Heart left ventricle (tissue), 16 donors: ENCODE measurements around the gene GMEB1. TPM values are rescaled to one million over a fixed set of nuclear protein-coding genes. Genes with fewer than 3 reads are reported as not detected.
"Not testable (repeated sequence)": the region's sequence is repeated elsewhere in the genome, so short reads cannot be mapped to it uniquely, and the experiment has no call there.

ENCODE experiments used
- ATAC-seq, 4 donors: fragments of 200-7000 bp; cut with Tn5 transposase; one replicate each; pipeline ENCODE4 v1.9.1; 2020 to 2022; ENCODE audit warnings: moderate library complexity in 4 of 4, mild to moderate bottlenecking in 3 of 4, moderate number of reproducible peaks in 1 of 4
- DNase-seq, 5 donors: peaks; one replicate each; pipeline ENCODE4 v3.0.0-alpha.2; 2020
- H3K27ac ChIP-seq, 12 donors: fragments of 200-600 bp; sonication (generic) in 4 of 12; one replicate each; pipeline versions ENCODE4 v1.5.0 to v1.8.0; 2016 to 2022; ENCODE audit warnings: mild to moderate bottlenecking in 2 of 12
- H3K27me3 ChIP-seq, 9 donors: fragments of 200-600 bp; sonication (generic) in 2 of 9; one replicate each; pipeline versions ENCODE4 v1.5.1 to v1.8.0; 2016 to 2022; ENCODE audit warnings: mild to moderate bottlenecking in 3 of 9
- H3K36me3 ChIP-seq, 9 donors: fragments of 200-600 bp; sonication (generic) in 2 of 9; one replicate each; pipeline versions ENCODE4 v1.5.0 to v1.8.0; 2018 to 2022; ENCODE audit warnings: mild to moderate bottlenecking in 2 of 9
- H3K4me1 ChIP-seq, 12 donors: fragments of 200-600 bp; sonication (generic) in 4 of 12; one replicate each; pipeline versions ENCODE4 v1.5.0 to v1.8.0; 2016 to 2022; ENCODE audit warnings: mild to moderate bottlenecking in 3 of 12
- H3K4me3 ChIP-seq, 12 donors: fragments of 200-600 bp; sonication (generic) in 4 of 12; one replicate each; pipeline versions ENCODE4 v1.5.0 to v1.8.0; 2017 to 2022; ENCODE audit warnings: mild to moderate bottlenecking in 9 of 12, moderate library complexity in 4 of 12
- H3K9me3 ChIP-seq, 12 donors: fragments of 200-600 bp; sonication (generic) in 4 of 12; one replicate each; pipeline versions ENCODE4 v1.5.0 to v1.8.0; 2016 to 2022; ENCODE audit warnings: mild to moderate bottlenecking in 1 of 12
- CTCF ChIP-seq, 12 donors: fragments of 200-600 bp; sonication (generic) in 4 of 12; IDR thresholded peaks; one replicate each; pipeline versions ENCODE4 v1.5.0 to v1.8.0; 2018 to 2022; ENCODE audit warnings: antibody characterized with exemption in 12 of 12, mild to moderate bottlenecking in 5 of 12
- POLR2A ChIP-seq, 2 donors: fragments of 450-650 bp; IDR thresholded peaks; one replicate each; pipeline ENCODE4 v1.6.1; 2017; ENCODE audit warnings: antibody characterized with exemption in 2 of 2, mild to moderate bottlenecking in 2 of 2, moderate library complexity in 2 of 2
- WGBS, 4 donors: extraction: QIAGEN DNeasy Blood & Tissue Kit in 2 of 4; methylation state at CpG; one replicate each; pipeline versions ENCODE4 v1.1.5 to v1.1.7; 2013 to 2018; 5-methylcytosine and 5-hydroxymethylcytosine counted together
- intact Hi-C, 10 donors: fragments of 100-400 bp; cut with DNase I; formaldehyde crosslinking; loops; one replicate each; pipeline versions ENCODE4 v1.11.1 to v1.14.2; 2022
- polyA plus RNA-seq, 2 donors: library from polyadenylated mRNA; stranded (reverse); fragments of 200-250 nt; gene quantifications; one replicate each; pipeline ENCODE4 v1.2.3, GENCODE V29; 2013
- total RNA-seq, 9 donors: library from RNA; depleted of rRNA in 2 of 9; stranded (reverse); fragments of >200 nt in 2 of 9; fragmentation: NEBNext Ultra II Directional in 3 of 9; extraction: Animal tissue kit (Norgen Biotek cat#: 25700) in 3 of 9; gene quantifications; one replicate each; pipeline versions ENCODE4 v1.1.0 to v1.2.4, GENCODE V29; 2016 to 2023
- donor health status: ischemic (EF 13 %, LVEDD 7.1; RV severe dilation, severe dysfunction).
- donor health status: healthy with polysubstance abuse.
- donor health status: DM: no; HTN: yes; CAD: no.
- donor health status: DM: no; HTN: no; CAD: no.
- donor health status: ischemic (EF 25% LVEDD 6.9; RV normal size, moderate dysfunction).
- donor health status: ischemic (EF 25% LVEDD 5.7; RV mildly dilated, moderate dysfunction).
- donor health status: healthy.
- donor health status: DM: yes; HTN: yes; CAD: no.
- donor health status: ischemic (EF 35%, LVEDD 5.7; RV mildly dilated, moderate dysfunction).
- donor health status: nonischemic (EF 11% LVEDD 7.7; RV severe dilation, severe dysfunction).
- donor health status: DM: yes; HTN: yes; CAD: no.
- donor health status: PGD.
- donor health status: ischemic (EF 29% LVEDD 5.4; RV normal size, mild dysfunction).
- donor health status: nonischemic (EF 23%, LVEDD 6.1; RV moderate dilation, normal function).

Gene GMEB1
- total and polyA plus RNA-seq, 11 donors = 2.2 to 8.5 (median 6.1) TPM

GRCh38 chr1:28719332-28719619 lies 50.7 kb downstream of the GMEB1 start:
- intact Hi-C loops = no loop called here
- no peaks in the 10 kb centered on the region for H3K27me3 ChIP-seq
- H3K27ac ChIP-seq = no peak overlapping the region
- ATAC-seq (no peak), DNase-seq (no peak)
- H3K4me3 ChIP-seq = no peak overlapping the region
- no peaks in the 10 kb centered on the region for H3K9me3 ChIP-seq
- H3K36me3 ChIP-seq = peaks cover 0 to 14% (median 10%) of the 10 kb centered on the region in 9 donors
- H3K4me1 ChIP-seq = peaks cover 0 to 7% (median 0%) of the 10 kb centered on the region in 12 donors
- TF ChIP-seq POLR2A (IDR thresholded peaks at IDR 0.05) (no peak), CTCF (IDR thresholded peaks at IDR 0.05) (no peak)

- TF ChIP-seq CTCF (IDR thresholded peaks at IDR 0.05) = no peak
- TF ChIP-seq POLR2A (IDR thresholded peaks at IDR 0.05) = no peak
Observed at GRCh38 chr1:28720376-28720775, 51.8 kb downstream of the GMEB1 start.

GRCh38 chr1:28721927-28722326 lies 53.3 kb downstream of the GMEB1 start:
- 94 to 97% (median 96%) methylated on average over 18 of the region's 18 CpGs for WGBS, 4 donors
- H3K9me3 ChIP-seq, ATAC-seq, DNase-seq, H3K27ac ChIP-seq, H3K4me1 ChIP-seq, intact Hi-C loops, H3K4me3 ChIP-seq, H3K36me3 ChIP-seq, H3K27me3 ChIP-seq: not testable (repeated sequence)

More at GRCh38 chr1:28720376-28720775, 51.8 kb downstream of the GMEB1 start:
- H3K4me3 ChIP-seq = no peak overlapping the region
- H3K27me3 ChIP-seq = no peaks in the 10 kb centered on the region
- intact Hi-C loops = no loop called here
- no peak for ATAC-seq
- peaks cover 0 to 7% (median 0%) of the 10 kb centered on the region in 12 donors for H3K4me1 ChIP-seq
- no peak overlapping the region for H3K27ac ChIP-seq
- no peaks in the 10 kb centered on the region for H3K9me3 ChIP-seq
- 85 to 91% (median 90%) methylated on average over 5 of the region's 5 CpGs for WGBS, 4 donors
- peaks cover 0 to 5% (median 0%) of the 10 kb centered on the region in 9 donors for H3K36me3 ChIP-seq
- DNase-seq = no peak

- intact Hi-C loops, ATAC-seq, H3K4me1 ChIP-seq, H3K4me3 ChIP-seq, H3K27ac ChIP-seq, H3K36me3 ChIP-seq, H3K9me3 ChIP-seq, H3K27me3 ChIP-seq, DNase-seq: not testable (repeated sequence)
- WGBS, 4 donors = 91 to 95% (median 94%) methylated on average over 5 of the region's 5 CpGs
Observed at GRCh38 chr1:28725365-28725764, 56.8 kb downstream of the GMEB1 start.

- Histone ChIP-seq H3K9me3 (no peaks in the 10 kb centered on the region), H3K27me3 (no peaks in the 10 kb centered on the region), H3K36me3 (peaks cover 0 to 29% (median 28%) of the 10 kb centered on the region in 9 donors), H3K27ac (peak overlapping the region; percentile 40 to 98 (median 95)), H3K4me1 (peaks cover 5 to 42% (median 38%) of the 10 kb centered on the region in 12 donors), H3K4me3 (peak overlapping the region; percentile 16 to 100 (median 89))
- WGBS, 4 donors = 5 to 7% (median 6%) methylated on average over 13 to 15 of the region's 15 CpGs
- DNase-seq (no peak), ATAC-seq (no peak)
- intact Hi-C loops = loop anchor here (2.0 to 5.0 kb wide), 7 partner anchors 67 to 446 kb away; partner anchors contain the start of genes TAF12 (in 6 of the 10), GMEB1 (in 4 of the 10), RNU11 (in 4 of the 10) and SRSF4 (in 1 of the 10)
- TF ChIP-seq CTCF (IDR thresholded peaks at IDR 0.05) (no peak), POLR2A (IDR thresholded peaks at IDR 0.05) (no peak)
Observed at GRCh38 chr1:28735961-28736449, 67.4 kb downstream of the GMEB1 start.
